GM20431 (cell line): Measurements from ENCODE around the gene SHMT1.
"Not testable (repeated sequence)": the region's sequence is repeated elsewhere in the genome, so short reads cannot be mapped to it uniquely, and the experiment has no call there.

Source experiments
- in situ Hi-C: fragments of 300-500 bp; cut with MseI, MboI; formaldehyde crosslinking; loops from one replicate; pipeline ENCODE4 v1.15.0; 2020; ENCODE audit warnings: low sequenced_read_pairs; ENCODE audit not compliant: unreplicated experiment

SHMT1 gene

DNA sequence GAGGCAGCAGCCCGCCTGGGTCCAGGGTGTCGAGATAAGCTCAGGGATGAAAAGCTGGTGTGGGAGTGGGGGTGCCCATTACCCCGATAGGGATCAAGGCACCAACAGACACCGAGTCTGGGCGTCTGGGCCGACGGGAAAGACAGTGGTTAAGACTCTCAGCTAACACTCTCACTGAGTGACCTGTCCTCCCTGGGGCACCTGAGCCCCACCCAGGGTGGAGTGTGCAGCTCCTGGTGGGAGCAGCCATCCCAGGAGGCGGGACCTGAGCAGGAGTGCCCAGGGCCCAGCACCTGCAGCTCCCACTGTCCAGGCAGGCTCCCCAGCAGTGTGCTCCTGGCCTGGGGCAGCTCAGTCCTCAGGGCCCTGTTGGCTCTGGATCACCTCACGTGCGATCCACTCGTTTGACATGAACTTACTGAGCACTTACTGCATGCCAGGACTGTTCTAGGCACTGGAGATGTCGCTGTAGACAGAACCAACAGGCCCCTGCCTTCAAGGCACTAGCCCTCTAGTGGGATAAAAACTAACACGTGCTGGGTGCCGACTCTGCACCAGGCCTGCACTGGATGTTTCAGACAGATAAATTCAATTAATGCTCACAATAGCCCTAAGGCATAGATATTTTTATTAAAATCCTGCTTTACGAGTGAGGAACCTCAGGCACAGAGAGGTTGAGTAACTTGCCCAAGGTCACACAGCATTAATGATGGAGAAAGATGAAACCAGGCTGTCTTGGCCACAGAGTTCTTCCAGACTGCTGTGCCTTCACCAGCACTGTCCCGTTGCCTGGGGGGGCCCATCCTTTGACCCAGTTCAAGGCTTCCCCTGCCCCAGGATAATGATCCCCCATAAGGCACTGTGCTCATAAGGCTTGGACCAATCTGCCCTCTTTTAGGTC, 16.1 kb upstream of the SHMT1 start:
- in situ Hi-C loops, result no loop called here

DNA sequence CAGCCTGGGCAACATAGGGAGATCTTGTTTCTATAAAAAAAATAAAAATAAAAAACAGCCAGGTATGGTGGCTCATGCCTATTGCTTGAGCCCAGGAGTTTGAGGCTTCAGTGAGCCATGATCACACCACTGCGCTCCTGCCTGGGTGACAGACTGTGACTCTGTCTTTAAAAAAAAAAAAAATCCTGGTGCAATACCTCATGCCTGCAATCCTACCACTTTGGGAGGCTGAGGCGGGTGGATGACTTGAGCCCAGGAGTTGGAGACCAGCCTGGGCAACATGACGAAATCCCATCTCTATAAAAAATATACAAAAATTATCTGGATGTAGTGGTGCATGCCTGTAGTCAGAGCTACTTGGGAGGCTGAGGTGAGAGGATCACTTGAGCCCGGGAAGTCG, 15.3 kb upstream of the SHMT1 start:
- in situ Hi-C loops, result not testable (repeated sequence)

DNA sequence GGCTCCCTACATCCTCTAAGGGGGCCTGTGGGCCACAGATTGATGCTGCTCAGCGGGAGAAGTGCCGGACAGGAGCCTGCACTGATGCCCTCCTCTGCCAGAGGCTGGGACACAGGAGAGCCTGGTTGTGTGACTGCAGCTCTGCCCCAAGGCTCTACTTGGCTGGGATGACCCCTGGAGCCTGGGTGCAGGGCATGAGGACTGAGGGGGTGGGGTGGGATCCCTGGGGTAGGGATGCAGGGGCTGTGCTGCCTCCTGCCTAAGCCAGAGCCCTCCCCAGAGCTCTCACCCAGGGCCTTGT, 14.8 kb upstream of the SHMT1 start:
- in situ Hi-C loops, result no loop called here

DNA sequence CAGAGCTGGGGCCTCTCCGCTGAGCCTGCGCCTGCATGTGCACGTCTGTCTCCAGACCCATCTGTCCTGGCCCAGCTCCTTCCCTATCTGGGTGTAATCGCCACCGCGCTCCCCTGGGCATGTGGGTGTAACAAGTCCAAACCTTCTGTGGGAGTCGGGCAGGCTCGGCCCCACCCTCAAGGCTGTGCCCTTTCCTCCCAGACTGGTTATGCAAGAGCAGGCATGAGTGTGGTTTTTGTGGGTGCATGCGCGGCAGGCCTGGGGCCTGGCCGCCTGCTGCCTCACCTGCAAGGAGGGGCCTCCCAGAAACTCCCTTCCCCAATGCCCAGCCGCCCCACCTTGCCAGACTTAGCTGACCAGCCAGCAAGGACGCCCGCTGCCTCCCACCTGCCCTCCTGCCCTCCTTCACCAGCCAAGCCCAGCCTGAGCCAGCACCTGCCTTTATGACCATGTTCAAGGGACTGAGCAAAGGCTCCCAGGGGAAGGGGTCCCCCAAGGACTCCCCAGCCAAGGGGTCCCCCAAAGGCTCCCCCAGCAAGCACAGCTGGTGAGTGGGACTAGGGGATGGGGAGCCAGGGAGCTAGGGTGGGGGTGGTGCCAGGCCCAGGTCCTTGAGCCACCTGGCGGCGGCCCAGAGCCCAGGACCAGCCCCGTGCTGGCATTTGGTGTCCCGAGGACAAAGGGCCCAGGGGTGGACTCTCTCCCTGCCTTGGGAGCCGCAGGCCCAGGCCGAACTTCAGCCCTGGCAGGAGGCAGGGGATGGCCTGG, 14.3 kb upstream of the SHMT1 start, which contains the start of gene EVPLL:
EVPLL (plus strand) TSS at position 342 of the 768 bp plus-strand sequence. CDS start 3,160 bp downstream, outside the sequence.
- in situ Hi-C loops, result no loop called here

- in situ Hi-C loops, result no loop called here
These were observed 10.9 kb upstream of the SHMT1 start for GRCh38 chr17:18374216-18374615.

DNA sequence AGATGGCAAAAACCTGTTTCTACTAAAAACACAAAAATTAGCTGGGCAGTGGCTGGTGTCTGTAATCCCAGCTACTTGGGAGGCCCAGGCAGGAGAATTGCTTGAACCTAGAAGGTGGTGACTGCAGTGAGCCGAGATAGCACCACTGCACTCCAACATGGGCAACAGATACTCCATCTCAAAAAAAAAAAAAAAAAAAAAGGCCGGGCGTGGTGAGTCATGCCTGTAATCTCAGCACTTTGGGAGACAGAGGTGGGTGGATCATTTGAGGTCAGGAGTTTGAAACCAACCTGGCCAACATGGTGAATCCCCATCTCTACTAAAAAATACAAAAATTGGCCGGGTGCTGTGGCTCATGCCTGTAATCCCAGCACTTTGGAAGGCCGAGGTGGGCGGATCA, 9.8 kb upstream of the SHMT1 start:
- in situ Hi-C loops, result not testable (repeated sequence)

DNA sequence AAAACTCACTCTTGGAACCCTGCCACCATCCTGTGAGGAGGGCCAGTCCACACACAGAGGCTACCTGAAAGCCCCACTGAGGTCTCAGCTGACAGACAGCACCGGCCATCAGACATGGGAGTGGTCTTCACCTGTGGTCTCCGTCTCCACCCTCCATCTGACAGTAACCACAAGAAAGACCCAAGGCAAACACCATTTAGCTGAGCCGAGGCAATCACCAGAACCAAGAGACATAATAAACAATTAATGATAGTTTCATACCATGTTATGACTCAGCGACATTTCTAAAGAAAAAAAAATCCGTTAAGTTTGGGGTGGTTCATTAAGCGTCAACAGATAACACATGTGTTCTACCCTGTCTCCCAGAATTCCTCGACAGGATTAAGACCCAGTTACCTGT, 8.1 kb upstream of the SHMT1 start:
- in situ Hi-C loops, result no loop called here

DNA sequence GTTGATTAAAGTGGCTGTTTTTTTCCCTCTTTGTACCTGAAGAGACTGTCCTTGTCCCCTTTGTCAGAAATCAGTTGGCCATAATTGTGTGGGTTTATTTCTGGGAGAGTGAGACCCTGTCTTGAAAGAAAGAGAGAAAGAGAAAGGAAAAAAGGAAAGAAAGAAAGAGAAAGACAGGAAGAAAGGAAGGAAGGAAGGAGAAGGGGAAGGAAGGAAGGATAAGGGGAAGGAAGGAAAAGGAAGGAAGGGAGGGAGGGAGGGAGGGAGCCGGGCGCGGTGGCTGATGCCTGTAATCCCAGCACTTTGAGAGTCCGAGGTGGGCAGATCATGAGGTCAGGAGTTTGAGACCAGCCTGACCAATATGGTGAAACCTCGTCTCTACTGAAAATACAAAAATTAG, 7.4 kb upstream of the SHMT1 start:
- in situ Hi-C loops, result no loop called here

DNA sequence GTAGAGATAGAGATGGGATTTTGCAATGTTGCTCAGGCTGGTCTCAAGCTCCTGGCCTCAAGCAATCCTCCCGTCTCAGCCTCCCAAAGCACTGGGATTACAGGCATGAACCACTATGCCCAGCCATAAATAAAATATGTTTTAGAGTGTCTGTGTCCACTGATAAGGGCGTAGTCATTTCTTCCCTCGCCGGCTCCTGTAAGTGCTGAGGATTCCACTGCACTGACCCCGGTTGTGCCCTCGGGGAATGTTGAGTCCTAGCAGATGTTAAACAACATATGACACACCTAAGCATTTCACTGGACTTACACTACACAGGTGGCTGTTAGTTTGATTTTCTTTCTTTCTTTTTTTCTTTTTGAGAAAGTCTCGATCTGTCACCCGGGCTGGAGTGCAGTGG, 5.6 kb upstream of the SHMT1 start:
- in situ Hi-C loops, result no loop called here

DNA sequence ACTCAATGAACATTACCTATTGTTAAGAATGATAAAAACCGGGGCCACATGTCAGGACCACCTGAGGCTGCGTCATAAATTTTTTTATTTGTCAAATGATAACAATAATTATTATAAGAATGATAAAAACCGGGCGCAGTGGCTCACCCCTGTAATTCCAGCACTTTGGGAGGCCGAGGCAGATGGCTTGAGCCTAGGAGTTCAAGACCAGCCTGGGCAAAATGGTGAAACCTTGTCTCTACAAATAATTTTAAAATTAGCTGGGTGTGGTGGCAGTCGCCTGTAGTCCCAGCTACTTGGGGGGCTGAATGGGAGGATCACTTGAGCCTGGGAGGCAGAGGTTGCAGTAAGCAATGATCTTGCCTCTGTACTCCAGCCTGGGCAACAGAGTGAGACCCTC, 816 bp upstream of the SHMT1 start:
- in situ Hi-C loops, result no loop called here

DNA sequence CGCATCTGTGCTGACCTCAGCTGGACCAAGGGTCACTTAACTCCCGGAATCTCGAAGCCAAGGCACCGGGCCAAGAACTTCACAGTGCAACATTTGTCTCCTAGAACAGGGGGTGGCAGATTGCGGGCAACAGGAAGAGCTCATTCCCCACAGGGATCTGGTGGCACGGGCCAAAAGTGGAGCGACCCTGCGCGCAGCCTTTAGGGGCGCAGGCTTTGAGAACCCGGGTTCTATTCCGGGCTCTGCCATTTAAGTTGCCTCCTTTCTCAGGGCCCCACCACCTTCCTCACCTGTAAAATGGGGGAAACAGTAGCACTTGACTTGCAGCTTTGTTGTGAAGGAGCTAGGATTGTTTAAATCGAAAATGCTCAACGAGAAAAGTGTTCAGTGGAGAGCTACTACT, 651 bp downstream of the SHMT1 start:
- in situ Hi-C loops, result no loop called here

DNA sequence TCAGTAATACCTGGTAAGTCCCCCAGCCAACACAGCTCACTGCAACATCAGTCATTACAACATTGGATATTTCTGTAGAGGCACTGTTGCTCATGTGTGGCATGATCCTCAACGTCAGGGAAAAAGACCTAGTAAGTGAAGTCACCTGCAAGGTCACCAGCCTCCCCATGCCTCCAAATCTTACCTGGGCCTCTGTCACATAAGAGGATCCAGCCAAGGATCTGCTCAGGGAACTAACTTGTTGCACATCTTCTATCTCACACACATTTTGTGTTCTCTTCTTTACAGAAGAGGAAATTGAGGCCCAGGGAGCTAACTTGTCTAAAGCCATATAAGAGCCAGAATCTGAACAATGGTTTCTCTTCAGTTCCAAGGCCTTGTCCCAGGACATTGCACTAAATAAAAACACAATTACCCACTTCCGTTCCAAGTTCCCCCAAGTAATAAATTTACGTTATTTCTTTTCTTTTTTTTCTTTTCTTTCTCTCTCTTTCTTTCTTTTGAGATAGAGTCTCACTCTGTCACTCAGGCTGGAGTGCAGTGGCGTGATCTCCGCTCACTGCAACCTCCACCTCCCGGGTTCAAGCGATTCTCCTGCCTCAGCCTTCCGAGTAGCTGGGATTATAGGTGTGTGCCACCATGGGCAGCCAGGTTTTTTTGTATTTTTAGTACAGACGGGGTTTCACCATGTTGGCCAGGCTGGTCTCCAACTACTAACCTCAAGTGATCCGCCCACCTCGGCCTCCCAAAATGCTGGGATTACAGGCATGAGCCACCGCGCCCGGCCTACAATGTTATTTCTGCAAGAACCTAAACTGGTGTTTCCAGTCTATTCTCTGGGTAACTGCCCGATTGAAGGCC, 1.3 kb downstream of the SHMT1 start:
- in situ Hi-C loops, result no loop called here

DNA sequence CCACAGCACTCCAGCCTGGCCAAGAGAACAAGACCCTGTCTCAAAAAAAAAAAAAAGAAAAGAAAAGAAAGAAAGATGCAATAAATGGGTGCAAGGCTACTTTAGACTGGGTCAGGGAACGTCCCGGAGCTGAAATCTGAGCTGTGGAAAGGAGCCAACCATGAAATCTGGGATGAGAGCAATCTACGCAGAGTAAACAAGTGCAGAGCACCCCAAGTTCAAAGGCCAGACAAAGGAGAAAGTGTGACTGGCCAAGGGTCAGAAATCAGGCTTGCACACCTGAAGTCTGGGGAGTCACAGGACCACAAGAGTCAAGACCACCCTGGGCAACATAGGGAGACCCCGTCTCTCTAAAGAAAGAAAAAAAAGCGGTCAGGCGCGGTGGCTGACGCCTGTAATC, 2.8 kb downstream of the SHMT1 start:
- in situ Hi-C loops, result no loop called here

DNA sequence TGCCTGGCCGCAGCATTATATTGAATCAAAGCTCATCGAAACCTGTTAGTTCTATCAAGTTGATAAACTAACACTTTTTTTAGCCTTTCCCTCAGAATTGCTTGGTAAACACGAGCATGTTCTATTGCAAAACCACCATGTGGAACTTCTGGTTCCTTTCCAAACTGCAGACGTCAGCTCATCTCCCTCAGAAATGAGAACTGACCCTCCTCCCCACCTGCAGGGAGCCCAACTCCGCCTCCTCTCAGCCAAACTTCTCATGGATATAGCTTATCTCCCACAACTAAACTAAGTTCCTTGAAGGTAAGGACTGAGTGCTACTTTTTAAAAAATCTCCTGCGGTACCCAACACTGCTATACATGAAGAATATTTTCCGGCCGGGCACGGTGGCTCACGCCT, 6.7 kb downstream of the SHMT1 start:
- in situ Hi-C loops, result no loop called here

DNA sequence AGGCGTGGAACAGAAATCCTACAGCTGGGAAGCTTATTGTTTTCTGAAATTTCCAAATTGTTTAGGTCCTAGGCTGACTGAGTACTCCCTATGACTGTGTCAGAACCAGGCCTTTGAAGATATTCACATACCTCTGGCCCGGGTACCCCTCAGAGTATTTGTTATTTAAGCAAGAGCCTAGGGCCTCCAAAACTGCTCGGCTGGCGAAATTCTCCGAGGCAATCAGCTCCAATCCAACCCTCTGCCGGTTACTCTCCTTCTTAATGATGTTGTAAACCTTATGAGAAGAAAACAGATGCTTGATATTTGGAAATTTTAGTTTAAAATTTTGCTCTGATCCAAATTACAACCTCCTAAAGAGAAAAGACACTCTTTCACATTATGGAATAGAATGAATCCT, 9.8 kb downstream of the SHMT1 start:
- in situ Hi-C loops, result no loop called here

DNA sequence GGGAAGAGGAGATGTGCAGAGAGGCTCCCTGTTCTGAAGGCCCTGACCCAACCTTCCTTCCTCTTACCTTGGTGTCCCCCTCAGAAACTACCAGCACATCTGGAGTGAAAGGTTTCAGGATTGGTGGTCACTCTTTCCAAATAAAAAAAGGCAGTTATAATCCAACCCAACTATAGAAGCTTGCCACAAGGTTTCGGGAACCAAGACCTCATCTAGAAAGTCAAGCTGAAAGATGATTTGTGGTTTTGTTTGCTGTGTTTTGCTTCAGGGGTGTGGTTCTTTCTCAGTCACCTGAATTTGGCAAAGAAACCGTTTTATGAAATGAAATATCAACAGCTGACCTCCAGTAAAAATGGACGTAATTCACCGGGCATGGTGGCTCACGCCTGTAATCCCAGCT, 19.3 kb downstream of the SHMT1 start:
- in situ Hi-C loops, result no loop called here

- in situ Hi-C loops, result no loop called here
These were observed 23.4 kb downstream of the SHMT1 start for GRCh38 chr17:18339933-18340332.

DNA sequence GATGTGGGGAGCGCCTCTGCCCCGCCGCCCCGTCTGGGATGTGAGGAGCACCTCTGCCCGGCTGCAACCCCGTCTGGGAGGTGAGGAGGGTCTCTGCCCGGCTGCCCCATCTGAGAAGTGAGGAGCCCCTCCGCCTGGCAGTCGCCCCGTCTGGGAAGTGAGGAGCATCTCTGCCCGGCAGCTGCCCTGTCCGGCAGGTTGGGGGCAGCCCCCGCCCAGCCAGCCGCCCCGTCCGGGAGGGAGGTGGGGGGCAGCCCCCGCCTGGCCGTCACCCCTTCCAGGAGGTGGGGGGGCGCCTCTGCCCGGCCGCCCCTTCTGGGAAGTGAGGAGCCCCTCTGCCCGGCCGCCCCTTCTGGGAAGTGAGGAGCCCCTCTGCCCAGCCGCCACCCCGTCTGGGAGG, 25.2 kb downstream of the SHMT1 start:
- in situ Hi-C loops, result not testable (repeated sequence)

DNA sequence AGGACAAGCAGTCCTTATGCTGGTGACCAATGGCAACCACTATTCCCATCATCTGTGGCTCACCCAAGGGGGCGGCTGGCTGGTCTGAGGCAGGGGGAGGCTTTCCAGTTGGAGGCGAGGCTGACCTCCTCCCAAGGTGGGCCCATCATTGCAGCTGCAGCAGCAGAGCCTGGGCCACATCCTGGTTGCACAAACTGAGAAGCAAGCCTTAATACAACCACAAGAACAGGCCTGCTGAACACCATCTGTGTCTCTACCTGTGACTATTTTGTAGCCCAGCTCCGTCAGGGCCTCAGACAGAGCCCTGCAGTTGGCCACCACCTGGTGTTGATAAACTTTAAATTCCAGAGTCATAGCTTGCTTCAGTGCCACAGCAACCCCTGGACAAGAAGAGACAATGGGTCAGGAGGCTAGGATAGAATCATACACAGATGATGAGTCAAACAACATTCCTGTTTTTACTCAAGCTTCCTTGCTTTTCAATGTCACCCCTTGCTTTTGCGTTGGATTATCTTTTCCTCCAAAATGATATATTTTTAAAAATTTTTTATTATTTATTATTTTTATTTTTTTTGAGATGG, 30.4 kb downstream of the SHMT1 start:
- in situ Hi-C loops, result no loop called here

DNA sequence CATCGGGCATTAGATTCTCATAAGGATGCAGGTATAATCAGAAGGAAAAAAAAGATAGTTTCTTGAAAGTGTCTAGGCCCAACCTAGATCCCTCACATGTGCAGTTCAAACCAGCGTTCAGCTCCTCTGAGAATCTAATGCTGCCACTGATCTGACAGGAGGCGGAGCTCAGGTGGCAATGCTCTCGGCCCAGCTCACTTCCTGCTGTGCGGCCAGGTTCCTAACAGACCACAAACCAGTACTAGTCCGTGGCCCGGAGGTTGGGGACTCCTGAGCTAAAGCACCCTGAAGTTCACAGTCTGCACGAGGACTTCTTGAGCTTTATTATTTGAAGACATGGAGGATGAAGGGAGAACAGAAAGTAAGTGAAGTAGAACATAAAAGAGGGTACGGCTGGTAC, 31.5 kb downstream of the SHMT1 start:
- in situ Hi-C loops, result no loop called here
